Measurements from ENCODE around the gene CPA1. TPM values are rescaled to one million over a fixed set of nuclear protein-coding genes. Genes with fewer than 3 reads are reported as not detected.

CPA1 gene
- total and polyA plus RNA-seq, 9 of the 15 experiments (the other 6 are each of a cell fraction or from before 2014, with no cell fraction given): 6.5 TPM; not detected in 8

DNA sequence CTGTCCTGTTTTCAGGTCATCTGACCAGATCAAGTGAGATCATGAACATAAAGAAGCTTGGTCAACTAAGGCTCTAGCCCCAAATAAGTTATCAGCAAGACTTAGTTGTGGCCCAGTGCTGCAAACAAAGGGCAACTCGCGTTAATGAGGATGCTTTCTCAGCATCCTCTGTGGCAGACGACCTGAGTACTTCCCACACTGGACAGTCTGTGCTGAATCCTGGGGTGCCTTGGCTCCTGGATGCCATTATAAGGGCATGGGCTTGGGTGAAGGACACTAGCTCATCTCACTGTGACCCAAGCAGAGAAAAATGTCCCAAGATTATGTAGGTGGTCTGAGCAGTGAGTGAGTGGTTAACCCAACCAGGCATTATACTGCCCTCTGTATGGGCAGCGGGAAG lies 21.8 kb upstream of the CPA1 start:
- no peak overlapping the region for H3K27ac ChIP-seq (ENCODE audit: extremely low read depth, low read depth, low read length)
- H3K27me3 ChIP-seq (ENCODE audit: control insufficient read depth in 2 of 2, insufficient read depth in 2 of 2, low read length in 2 of 2): peaks cover 16 to 50% of the 10 kb centered on the region in 2 experiments
- no peaks in the 10 kb centered on the region for H4K20me1 ChIP-seq (replicated peaks; ENCODE audit: control insufficient read depth, insufficient read depth, low read length)
- BruUV-seq (replicated peaks): no TSS peak
- H3K9me3 ChIP-seq (replicated peaks; ENCODE audit: control insufficient read depth, insufficient read depth, low read depth, low read length): peaks cover 5% of the 10 kb centered on the region; the same call in 1 of the 2 replicates
- WGBS (ENCODE audit: insufficient coverage, low coverage, missing lambda C conversion rate): 4% methylated on average over 4 of the region's 4 CpGs
- no peaks in the 10 kb centered on the region for H3K9me1 ChIP-seq (ENCODE audit: control insufficient read depth, insufficient read depth, low read length)
- FAIRE-seq (no peak), ATAC-seq (no peak), DNase-seq (ENCODE audit: extremely low read depth in 1 of 4, low spot score in 3 of 4) (no peak)
- TF ChIP-seq, protein P1, sequence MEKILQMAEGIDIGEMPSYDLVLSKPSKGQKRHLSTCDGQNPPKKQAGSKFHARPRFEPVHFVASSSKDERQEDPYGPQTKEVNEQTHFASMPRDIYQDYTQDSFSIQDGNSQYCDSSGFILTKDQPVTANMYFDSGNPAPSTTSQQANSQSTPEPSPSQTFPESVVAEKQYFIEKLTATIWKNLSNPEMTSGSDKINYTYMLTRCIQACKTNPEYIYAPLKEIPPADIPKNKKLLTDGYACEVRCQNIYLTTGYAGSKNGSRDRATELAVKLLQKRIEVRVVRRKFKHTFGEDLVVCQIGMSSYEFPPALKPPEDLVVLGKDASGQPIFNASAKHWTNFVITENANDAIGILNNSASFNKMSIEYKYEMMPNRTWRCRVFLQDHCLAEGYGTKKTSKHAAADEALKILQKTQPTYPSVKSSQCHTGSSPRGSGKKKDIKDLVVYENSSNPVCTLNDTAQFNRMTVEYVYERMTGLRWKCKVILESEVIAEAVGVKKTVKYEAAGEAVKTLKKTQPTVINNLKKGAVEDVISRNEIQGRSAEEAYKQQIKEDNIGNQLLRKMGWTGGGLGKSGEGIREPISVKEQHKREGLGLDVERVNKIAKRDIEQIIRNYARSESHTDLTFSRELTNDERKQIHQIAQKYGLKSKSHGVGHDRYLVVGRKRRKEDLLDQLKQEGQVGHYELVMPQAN (IDR thresholded peaks at IDR 0.05; ENCODE audit: borderline replicate concordance): no peak
- TF ChIP-seq DNMT1 (IDR thresholded peaks at IDR 0.05): no peak
- TF ChIP-seq PYGO2 (tag; IDR thresholded peaks at IDR 0.05): no peak
- TF ChIP-seq TSC22D4 (tag; IDR thresholded peaks at IDR 0.05): no peak
- TF ChIP-seq FOXJ2 (tag; IDR thresholded peaks at IDR 0.05): no peak
- TF ChIP-seq SMAD2 (IDR thresholded peaks at IDR 0.05; ENCODE audit: low read depth, low read length): no peak
- TF ChIP-seq THRAP3 (IDR thresholded peaks at IDR 0.05; ENCODE audit: borderline replicate concordance): no peak
- TF ChIP-seq ZNF133 (CRISPR knock-in tag; IDR thresholded peaks at IDR 0.05): no peak
- H3K4me2 ChIP-seq (ENCODE audit: insufficient read depth, low read length): no peak overlapping the region
- H3K4me1 ChIP-seq (replicated peaks in 1 of 2; ENCODE audit: control insufficient read depth in 2 of 2, insufficient read depth in 2 of 2, low read length in 2 of 2): no peaks in the 10 kb centered on the region; a peak in 1 of 5 replicates
- intact Hi-C loops (cut with micrococcal nuclease) (no loop called here), in situ Hi-C loops (cut with MboI) (no loop called here)
- H2AFZ ChIP-seq (ENCODE audit: low read depth, low read length): no peak overlapping the region
- no peak overlapping the region for H3K4me3 ChIP-seq
- CTCF ChIA-PET (ENCODE audit: low intra/inter-chr PET ratio): no interaction called here
- H3K36me3 ChIP-seq (ENCODE audit: control insufficient read depth, insufficient read depth, low read length): no peaks in the 10 kb centered on the region
- no peaks in the 10 kb centered on the region for H3K79me2 ChIP-seq (ENCODE audit: control insufficient read depth, insufficient read depth, low read length)
- H3K9ac ChIP-seq (ENCODE audit: insufficient read depth in 1 of 2, low read depth in 2 of 2, low read length in 2 of 2): no peak overlapping the region
- POLR2A ChIA-PET: interaction anchor here (0.5 to 1.5 kb wide), 3 partner anchors 12 to 362 kb away, joined by 3 to 4 read pairs (median 3); no protein-coding TSS in a partner anchor

Measured in K562 (cell line).